NT2/D1 (cell line): ENCODE measurements around the gene FBXL7.

Source experiments
- SUZ12 ChIP-seq: IDR thresholded peaks from 2 replicates; pipeline ENCODE4 v1.6.1; 2011; ENCODE audit not compliant: insufficient read length, insufficient read depth; ENCODE audit errors: extremely low read depth
- YY1 ChIP-seq: IDR thresholded peaks from 2 replicates; pipeline ENCODE4 v1.6.1; 2011; ENCODE audit not compliant: insufficient read length, insufficient read depth
- ZNF274 ChIP-seq: IDR thresholded peaks from 2 replicates; pipeline ENCODE4 v1.6.1; 2011; ENCODE audit warnings: mild to moderate bottlenecking, low read depth, low read length

GRCh38 chr5:15796557-15796956, 296.6 kb downstream of the FBXL7 start:
- TF ChIP-seq YY1: no peak
- TF ChIP-seq ZNF274: no peak
- TF ChIP-seq SUZ12: no peak
